Left kidney (tissue), 2 donors: Measurements from ENCODE around the gene CFAP157. TPM values are rescaled to one million over a fixed set of nuclear protein-coding genes. Genes with fewer than 3 reads are reported as not detected.
A peak's percentile ranks its signal among the peaks of the same experiment; 100 is the strongest.
"Not testable (repeated sequence)": the region's sequence is repeated elsewhere in the genome, so short reads cannot be mapped to it uniquely, and the experiment has no call there.

Source experiments
- DNase-seq: peaks from one replicate; pipeline ENCODE4 v3.0.0-alpha.2; 2013
- polyA plus RNA-seq: library from polyadenylated mRNA; unstranded; fragments of 120-200 nt; gene quantifications from one replicate; pipeline ENCODE4 v1.2.1, GENCODE V29; 2013; ENCODE audit not compliant: insufficient read length

The CFAP157 gene
- polyA plus RNA-seq, 1 donor, result 4.3 TPM

- peak; percentile 98 for DNase-seq
Measured at GRCh38 chr9:127734747-127735529, 28.1 kb downstream of the CFAP157 start, which contains the start of gene TOR2A. TSS of gene TOR2A (minus strand) at chr9:127735294. CDS start at chr9:127735270, 24 bp downstream.

GRCh38 chr9:127735530-127736185, 28.9 kb downstream of the CFAP157 start:
- DNase-seq, result no peak

- no peak for DNase-seq
Measured at GRCh38 chr9:127738666-127739065, 31.9 kb downstream of the CFAP157 start.

- no peak for DNase-seq
Measured at GRCh38 chr9:127739614-127740330, 33.0 kb downstream of the CFAP157 start.

- DNase-seq, result peak; percentile 75
Measured at GRCh38 chr9:127741831-127742434, 35.1 kb downstream of the CFAP157 start.

GRCh38 chr9:127742435-127743088, 35.8 kb downstream of the CFAP157 start:
- DNase-seq, result peak; percentile 85

- no peak for DNase-seq
Measured at GRCh38 chr9:127744398-127745110, 37.8 kb downstream of the CFAP157 start.

GRCh38 chr9:127746959-127747569, 40.3 kb downstream of the CFAP157 start:
- DNase-seq, result no peak

- DNase-seq, result no peak
Measured at GRCh38 chr9:127749090-127749787, 42.5 kb downstream of the CFAP157 start.

- DNase-seq, result no peak
Measured at GRCh38 chr9:127751269-127752054, 44.7 kb downstream of the CFAP157 start.

GRCh38 chr9:127753148-127753547, 46.4 kb downstream of the CFAP157 start:
- DNase-seq, result no peak

- DNase-seq, result no peak
Measured at GRCh38 chr9:127753622-127754021, 46.8 kb downstream of the CFAP157 start.

GRCh38 chr9:127754099-127755060, 47.6 kb downstream of the CFAP157 start:
- DNase-seq, result no peak

- DNase-seq, result no peak
Measured at GRCh38 chr9:127755061-127756060, 48.6 kb downstream of the CFAP157 start.

GRCh38 chr9:127756233-127756632, 49.4 kb downstream of the CFAP157 start:
- DNase-seq, result no peak

- not testable (repeated sequence) for DNase-seq
Measured at GRCh38 chr9:127756776-127757175, 50.0 kb downstream of the CFAP157 start.

- no peak for DNase-seq
Measured at GRCh38 chr9:127758843-127759242, 52.1 kb downstream of the CFAP157 start.
